ENCODE data around the gene MOK.
A peak's percentile ranks its signal among the peaks of the same experiment; 100 is the strongest.

The MOK gene

GRCh38 chr14:102222009-102222575 lies 82.9 kb downstream of the MOK start:
- DNase-seq: no peak

GRCh38 chr14:102221026-102221425 lies 83.9 kb downstream of the MOK start:
- no peak for DNase-seq

DNA sequence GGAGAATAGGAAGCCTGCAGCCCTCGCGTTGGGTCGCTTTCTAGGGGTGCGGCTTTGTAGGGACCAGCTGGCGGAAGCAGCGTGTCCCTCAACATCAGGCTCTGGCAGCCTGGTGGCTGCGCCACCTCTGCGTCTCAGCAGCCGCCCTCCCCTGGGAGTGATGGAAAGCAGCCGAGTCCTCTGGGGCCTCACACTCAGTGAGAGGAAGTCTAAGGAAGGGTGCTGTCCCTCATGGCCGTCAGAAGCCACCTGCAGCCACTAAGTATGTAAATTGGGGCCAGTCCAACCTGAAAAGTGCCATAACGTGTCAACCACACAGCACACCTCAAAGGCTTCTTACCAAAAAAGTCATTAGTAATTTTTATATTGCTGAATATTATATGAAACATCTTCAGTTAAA lies 84.9 kb downstream of the MOK start:
- no peak for DNase-seq

DNA sequence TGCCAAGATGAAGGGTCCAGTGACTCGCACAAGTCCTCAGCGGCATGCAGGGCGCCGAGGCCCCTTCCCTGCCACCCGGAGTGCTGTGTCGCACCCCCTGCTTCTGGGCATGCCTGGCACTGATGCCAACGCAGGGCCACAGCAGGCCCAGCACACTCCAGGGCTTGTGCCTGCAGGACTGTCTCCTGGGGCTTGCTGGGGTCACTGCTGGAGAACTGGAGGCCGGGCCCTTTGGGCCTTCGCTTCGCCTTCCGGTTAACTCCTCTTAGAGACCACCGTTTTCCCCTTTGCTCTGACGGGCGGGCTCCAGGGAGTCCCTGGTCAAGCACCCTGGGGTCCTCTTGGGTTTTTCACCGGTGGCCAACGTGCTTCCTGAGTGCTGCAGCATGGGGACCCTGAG lies 85.6 kb downstream of the MOK start:
- DNase-seq: no peak

DNA sequence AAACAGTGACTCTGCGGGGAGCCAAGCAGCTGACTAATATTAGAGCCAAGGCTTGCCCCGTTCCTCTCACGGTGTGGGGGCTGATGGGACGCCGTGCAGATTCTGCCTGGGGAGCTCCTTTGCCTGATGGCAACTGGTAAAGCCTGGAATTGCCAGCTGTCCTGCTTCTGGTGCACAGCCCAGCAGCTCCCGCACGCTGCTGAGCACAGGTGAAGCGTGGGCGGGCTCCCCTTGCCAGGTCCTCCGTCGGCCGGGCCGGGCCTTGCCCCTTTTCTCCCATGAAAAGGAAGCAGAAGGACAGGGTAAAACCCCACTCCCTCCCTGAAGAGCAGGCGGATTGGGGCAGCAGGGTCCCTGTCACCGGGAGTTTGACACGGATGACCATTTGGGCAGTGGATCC lies 86.3 kb downstream of the MOK start:
- no peak for DNase-seq

DNA sequence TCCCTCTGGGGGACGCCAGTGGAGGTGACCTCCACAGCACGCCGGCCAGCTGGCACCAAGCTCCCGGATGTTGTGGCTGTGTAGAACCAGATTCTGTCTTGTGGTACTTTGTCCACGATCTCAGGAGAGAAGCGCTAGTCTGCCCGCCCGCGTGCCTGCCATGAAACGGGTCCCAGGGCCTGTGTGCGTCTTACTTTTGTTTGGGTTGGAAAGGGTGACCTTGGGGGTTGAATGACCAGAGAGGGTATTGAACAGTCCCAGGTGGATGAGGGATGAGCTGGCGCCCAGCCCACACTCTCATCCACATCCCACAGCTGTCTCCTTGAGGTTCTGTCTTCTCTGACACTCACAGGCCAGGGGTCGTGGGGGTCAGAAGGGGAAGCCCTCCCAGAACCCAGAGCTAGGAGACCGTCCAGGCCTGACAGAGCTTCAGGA lies 87.0 kb downstream of the MOK start:
- DNase-seq: no peak

- no peak for DNase-seq
Measured at GRCh38 chr14:102217399-102217798, 87.6 kb downstream of the MOK start.

DNA sequence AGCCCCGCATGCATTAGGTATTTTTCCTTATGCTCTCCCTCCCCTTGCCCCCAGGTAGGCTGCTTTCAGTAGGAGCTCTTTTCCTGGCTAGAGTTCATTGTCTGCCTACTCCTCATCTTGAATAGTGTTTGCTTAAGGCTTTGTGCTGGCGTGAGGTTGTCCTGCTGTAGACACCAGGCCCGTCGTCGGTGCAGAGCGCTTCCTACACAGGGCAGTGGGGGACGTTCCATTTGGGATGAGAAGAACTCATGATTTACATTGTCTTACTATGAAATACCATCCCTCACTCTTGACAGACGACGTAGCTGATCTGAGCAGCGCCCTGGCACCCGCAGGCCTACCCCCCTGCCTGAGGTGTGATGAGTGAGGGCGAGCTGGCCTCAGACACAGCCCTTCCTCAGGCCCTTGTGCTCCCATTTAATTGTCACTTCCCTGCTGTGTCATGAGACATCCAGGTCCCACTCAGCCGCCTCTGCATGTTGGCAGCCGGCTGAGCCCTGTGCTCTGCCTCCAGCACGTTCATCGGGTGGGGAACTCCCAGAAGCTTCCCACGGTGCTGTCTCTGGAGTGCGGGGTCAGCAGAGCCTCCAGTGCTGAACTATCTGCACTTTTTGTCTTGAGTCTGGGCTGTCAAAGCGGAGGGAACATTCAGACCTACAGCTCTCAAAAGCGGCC lies 89.3 kb downstream of the MOK start:
- peak; percentile 67 for DNase-seq

DNA sequence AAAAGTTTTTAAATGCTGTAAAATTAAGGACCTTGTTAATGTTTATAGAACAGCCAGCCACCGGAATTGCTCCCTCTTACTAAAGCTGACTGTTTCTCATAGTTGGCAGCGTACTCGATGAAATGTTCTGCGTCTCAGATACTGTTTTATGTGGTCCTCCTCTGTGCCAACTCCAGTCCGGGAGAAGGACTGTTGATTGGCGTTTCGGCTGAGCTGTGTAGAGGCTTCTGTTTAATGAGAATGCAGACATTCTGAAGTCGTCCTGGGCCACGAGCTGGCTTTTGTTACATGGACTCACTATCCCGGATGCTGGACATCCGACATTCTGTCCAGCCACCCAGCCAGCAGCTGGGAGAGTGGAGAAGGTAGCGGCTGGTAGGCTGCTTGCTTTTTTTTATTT lies 89.9 kb downstream of the MOK start:
- no peak for DNase-seq

- DNase-seq: no peak
Measured at GRCh38 chr14:102213984-102214658, 90.8 kb downstream of the MOK start.

GRCh38 chr14:102213470-102213869 lies 91.5 kb downstream of the MOK start:
- no peak for DNase-seq

DNA sequence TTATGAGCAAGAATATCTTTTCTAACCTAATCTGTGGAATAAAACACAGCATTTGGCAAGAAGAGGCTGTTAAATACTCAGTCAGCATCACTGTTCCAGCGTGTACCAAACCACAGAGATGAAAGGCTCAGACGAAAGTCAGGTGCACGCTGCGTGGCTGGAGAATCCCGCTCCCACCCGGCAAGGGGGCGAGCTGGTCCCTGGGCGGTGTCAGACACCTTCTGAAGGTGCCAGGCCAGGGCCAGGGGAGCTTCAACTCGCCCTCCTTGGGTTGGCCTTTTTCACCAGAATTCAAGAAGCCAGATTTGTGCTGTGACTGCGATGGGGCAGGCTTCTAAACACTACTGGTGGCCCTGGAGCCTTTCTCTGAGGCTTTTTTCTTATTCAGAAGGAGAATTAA lies 92.1 kb downstream of the MOK start:
- no peak for DNase-seq

GRCh38 chr14:102212356-102212755 lies 92.6 kb downstream of the MOK start:
- DNase-seq: no peak

GRCh38 chr14:102211240-102211639 lies 93.7 kb downstream of the MOK start:
- no peak for DNase-seq

DNA sequence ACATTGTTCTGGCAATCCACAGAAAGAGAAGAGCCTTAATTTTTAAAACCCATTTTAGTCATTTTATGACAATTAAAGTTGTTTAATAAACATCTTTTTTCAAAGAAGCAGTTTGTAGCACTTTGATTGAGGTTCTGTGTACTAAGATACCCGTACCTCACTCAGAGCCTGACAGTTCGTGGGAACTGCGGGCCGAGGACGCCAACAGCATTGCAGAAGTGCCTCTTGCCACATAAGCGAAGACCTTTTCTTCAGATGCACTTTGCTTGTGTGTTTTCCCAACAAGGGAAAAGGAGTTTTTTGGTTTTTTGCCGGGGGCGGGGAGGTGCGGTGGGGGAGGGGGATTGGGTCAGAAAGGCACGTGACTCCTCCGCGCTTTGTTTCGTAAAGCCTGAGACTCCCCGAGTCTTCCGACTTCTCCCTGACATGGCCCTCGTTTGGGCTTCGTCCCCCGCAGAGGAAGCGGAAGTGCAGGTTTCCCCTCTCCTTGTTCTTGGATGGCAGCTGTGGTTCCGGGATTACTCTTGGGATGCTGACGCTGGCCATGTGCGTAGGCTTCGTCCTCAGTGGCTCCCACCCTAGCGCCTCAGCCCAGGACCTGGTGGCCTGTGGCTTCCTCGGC lies 94.4 kb downstream of the MOK start:
- DNase-seq: no peak

DNA sequence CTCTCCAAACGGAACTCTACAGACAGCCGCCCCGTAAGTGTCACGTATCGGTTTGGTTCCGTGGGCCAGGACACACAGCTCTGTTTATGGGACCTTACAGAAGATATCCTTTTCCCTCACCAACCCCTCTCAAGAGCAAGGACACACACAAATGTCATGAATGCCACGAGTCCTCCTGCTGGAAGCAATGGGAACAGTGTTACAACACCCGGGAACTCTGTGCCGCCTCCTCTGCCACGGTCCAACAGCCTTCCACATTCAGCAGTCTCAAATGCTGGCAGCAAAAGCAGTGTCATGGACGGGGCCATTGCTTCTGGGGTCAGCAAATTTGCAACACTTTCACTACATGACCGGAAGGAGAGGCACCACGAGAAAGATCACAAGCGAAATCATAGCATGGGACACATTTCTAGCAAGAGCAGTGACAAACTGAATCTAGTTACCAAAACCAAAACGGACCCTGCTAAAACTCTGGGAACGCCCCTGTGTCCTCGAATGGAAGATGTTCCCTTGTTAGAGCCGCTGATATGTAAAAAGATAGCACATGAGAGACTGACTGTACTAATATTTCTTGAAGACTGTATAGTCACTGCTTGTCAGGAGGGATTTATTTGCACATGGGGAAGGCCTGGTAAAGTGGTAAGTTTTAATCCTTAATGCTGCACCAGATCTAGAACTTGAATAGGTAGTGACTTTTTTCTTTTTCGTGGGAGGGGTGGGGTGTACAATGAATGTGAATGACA lies 95.6 kb downstream of the MOK start:
- no peak for DNase-seq

DNA sequence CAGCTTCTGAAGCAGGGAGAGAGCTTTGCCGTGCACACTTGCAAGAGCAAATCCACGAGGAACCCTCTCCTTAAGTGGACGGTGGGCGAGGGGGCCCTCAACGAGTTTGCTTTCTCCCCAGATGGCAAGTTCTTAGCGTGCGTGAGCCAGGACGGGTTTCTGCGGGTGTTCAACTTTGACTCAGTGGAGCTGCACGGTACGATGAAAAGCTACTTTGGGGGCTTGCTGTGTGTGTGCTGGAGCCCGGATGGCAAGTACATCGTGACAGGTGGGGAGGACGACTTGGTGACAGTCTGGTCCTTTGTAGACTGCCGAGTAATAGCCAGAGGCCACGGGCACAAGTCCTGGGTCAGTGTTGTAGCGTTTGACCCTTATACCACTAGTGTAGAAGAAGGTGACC lies 96.2 kb downstream of the MOK start:
- DNase-seq: no peak

- DNase-seq: no peak
Measured at GRCh38 chr14:102207831-102208365, 97.1 kb downstream of the MOK start.

DNA sequence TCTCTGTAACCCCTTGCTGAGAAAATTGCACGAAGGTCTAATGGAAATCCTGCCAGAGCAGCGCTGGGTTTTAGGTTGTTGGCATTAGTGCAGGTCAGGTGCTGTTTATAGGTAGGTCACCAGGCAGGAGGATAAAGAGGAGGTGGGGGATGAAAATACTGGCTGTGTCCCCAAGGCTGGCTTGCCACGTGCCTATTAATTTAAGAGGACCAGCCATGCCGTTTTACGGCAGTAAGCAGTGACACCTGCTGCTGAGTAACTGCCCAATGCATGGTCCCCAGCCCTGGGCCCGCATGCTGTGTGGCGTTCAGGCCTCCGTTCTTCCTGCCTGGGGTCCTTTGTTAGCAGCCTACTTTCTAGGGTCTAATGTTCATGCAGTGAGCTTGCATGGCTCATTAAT lies 98.0 kb downstream of the MOK start:
- DNase-seq: peak; percentile 95

DNA sequence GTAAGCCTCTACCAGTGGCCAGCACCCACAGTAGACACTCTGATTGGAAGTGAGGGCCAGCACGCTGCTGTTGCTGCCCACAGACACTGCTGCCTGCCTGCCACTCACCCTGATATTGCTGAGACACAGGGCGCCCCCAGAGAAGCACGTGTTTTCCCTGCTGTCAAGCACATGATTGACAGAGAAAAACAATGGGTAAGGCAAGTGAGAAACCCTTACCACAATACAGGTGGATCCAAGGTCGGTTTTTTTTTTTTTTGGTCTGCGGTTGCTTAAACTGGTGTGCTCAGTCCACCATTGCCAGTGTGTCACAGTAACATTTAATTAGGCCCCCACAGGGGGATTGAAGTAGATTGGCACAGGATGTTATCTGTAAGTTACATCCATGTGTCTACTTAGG lies 99.4 kb downstream of the MOK start:
- no peak for DNase-seq

GRCh38 chr14:102203382-102203781 lies 101.6 kb downstream of the MOK start:
- no peak for DNase-seq

DNA sequence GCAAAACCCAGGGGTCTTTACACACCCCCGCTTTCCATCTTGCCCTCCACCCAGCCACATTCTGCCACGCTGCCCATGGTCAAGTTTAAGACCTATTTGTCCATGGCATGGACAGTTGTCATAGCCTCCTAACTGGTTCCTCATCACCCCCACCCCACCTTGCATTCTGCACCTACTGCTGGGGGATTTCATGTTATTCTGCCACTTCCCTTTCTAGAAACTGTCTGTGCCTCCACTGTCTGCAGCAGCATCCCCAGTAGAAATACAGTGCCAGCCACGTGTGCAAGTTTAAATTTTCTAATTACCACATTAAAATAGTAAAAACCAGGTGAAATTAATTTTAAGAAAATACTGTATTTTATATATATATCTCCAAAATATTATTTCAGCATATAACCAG lies 102.0 kb downstream of the MOK start:
- no peak for DNase-seq

DNA sequence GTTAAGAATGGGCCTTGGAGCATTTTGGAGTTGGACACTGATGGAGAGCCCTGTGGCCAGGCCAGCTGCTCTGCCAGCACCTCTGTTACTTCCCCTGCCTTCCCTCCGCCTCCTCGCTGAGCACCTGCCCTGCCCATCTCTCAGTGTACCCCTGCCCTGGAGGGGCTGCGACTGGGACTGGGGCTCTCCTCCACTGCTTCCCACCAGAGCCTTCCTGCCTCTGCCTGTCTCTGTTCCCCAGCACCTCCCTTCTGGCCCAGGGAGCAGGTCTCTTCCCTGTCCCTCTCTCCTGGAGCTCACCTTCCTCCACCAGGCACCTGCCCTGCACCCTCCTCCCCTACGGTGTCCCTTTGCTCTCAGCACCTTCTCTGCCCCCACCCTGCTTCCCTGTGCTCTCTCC lies 103.2 kb downstream of the MOK start:
- DNase-seq: no peak

Measured in NCI-H69 (cell line).